GM21390 (cell line): ENCODE results near the gene CCDC167.
"Not testable (repeated sequence)": the region's sequence is repeated elsewhere in the genome, so short reads cannot be mapped to it uniquely, and the experiment has no call there.

ENCODE experiments used
- ATAC-seq: cut with Tn5 transposase; IDR thresholded peaks from one replicate; pipeline ENCODE4 v1.9.1; 2021; ENCODE audit not compliant: unreplicated experiment

The CCDC167 gene

DNA sequence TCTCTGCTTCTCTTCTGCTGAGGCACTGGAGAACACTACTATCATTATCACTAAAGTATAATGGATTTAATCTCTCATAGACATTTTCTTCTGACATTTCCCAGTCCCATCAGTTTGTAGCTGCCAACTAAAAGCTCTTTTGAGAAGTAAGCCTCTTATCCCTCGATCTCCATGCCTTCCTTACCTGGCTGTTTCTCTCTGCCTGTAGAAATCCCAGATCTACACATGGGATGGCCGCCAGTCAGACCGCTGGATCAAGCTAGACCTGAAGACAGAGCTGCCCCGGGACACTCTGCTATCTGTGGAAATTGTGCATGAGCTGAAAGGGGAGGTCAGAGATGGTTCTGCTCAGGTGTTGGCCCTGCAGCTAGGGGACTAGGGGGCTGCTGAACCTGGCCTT is 25.4 kb downstream of the CCDC167 start:
- no peak for ATAC-seq

DNA sequence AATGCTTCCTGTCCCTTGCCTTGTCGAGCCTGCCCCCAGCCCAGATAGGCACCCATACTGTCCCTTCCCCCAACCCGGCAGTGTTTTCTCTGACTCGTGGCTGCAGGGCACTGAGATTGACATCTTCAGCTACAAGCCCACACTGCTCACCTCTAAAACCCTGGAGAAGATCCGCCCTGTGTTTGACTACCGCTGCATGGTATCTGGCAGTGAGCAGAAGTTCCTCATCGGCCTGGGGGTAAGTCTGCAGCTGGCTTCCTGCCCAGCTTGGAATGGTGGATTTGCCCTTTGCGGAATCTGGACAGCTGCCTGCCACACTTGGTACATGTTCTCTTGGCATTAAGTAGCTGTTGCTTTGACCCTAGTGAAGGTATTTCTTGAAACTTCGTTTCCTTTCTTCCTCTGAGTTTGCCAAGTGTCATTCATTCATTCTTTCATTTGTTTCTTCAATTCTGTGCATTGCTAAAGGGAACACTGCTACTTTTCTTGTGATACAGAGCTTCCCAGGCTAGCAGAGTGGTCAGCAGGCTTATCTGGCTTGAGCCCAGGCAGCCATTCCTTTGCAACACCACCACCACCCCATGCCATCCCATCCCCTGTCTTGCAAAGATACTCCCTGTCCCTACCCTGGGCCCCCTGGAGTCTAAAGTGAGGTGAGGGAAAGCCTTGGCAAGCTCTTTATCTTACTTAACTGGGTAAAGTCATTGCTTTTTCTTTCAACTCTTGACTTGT is 26.2 kb downstream of the CCDC167 start:
- ATAC-seq: no peak

DNA sequence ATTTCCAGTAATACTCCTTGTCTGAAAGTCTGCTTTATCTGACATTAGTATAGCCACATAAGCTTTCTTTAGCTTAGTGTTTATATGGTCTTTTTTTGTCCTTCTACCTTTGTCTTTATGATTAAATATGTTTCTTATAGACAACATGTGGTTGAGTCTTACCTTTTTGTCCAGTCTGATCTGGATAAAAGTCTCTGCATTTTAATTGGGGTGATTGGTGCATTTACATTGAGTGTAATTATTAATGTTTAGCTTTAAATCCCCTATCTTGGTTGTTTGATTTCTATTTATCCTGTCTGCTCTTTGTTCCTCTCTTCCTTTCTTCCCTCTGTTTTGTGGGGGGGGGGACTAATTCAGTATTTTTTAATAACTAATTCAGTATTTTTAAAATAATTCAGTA is 32.0 kb downstream of the CCDC167 start:
- ATAC-seq: no peak

DNA sequence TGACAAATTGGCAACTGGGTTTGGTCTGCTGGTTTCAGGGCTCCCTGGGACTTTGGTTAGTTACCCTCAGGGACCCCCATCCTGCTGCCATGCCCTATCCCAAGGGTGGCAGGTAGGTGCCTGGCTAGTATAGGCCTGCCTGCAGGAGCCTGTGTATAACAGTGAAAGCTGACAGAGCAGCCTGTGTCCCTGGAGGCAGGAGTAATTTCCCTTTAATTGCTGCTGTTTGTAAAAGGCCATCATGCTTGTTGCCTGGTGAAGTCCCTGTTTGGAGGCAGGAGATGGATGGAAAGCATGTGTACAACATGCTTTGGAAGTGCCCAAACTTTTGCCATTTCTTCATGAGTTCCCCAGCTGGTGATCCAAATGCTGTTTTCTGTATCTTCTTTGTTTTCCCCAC is 36.6 kb downstream of the CCDC167 start:
- ATAC-seq: no peak

DNA sequence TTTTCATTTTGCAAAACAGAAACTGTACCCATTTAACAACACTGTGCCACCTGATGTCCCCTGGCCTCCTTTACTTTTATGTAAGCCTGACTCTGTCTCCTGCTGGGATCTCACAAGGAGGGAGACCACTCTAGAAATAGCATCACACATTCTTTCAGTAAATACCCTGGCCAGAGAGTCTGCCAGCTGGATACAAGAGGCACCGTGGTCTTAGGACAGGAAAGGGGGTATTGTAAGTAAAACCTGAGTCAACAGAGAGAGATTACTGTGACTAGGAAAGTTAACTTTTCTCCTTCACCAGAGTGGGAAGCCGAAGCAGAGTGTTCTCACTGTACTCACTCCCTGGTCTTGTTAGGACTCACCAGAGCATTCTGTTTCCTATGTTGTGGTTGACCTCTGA is 38.9 kb downstream of the CCDC167 start:
- ATAC-seq: no peak

DNA sequence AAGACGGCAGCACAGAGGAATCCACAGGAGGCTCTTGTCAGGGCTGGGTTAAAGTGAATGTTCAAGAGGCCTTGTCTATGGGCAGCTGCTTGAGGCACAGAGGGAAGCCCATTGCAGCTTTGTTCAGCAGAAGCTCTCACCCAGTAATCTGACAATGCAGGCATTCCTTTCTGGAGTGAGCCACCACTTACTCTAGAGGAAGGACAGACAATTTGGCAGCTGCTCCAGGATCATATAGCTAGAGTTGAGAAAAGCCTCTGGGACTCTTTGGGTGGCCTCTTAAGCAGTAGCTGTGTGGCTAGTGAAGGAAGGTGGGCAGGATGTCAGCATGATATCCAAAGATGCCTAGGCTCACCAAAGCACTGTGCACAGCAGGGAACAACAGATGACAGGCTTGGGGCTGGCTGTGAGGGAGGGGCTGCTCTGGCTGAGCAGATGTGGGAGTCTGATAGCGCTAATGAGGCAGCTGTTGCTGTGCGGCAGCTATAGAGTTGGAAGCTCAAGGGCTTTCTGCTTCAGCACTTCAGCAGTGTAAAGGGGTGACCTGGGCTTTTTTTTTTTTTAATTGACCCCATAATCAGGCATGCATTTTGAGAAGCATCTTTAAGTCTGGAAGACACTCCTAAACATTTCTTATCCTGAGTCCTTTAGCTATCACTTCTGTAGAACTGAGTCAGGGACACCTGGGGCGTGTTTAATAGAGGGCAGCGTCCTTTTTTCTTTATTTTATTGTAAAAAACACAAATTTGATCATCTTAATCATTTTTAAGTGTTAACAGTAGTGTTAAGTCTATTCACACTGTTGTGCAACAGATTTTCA is 39.5 kb downstream of the CCDC167 start:
- no peak for ATAC-seq

DNA sequence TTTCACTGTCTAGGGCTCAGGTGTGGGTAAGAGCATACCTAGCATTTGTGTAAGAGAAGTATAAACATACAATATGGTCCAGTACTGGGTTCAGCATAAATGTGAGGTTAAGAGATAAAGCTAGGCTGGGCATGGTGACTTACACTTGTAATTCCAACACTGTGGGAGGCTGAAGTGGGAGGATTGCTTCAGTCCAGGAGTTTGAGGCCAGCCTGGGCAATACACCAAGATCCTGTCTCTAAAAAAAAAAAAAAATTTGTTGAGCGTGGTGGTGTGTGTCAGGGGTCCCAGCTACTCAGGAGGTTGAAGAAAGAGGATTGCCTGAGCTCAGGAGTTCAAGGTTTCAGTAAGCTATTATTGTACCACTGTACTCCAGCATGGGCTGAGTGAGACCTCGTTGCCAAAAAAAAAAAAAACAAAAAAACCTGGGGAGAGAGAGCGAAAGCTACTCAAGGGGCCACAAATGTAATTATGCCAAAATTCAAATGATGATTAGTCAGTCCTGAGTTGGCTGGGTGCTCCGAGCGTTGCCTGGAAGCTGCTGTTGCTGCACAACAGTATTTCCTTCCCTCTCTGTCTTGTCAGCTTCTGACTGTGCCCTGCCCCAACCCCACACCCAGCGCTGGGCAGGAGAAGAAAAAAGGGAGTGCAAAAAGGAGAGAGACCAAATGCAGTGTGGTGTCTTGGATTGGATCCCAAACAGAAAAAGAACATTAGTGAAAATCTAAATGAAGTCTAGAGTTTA is 42.7 kb downstream of the CCDC167 start:
- ATAC-seq: no peak

DNA sequence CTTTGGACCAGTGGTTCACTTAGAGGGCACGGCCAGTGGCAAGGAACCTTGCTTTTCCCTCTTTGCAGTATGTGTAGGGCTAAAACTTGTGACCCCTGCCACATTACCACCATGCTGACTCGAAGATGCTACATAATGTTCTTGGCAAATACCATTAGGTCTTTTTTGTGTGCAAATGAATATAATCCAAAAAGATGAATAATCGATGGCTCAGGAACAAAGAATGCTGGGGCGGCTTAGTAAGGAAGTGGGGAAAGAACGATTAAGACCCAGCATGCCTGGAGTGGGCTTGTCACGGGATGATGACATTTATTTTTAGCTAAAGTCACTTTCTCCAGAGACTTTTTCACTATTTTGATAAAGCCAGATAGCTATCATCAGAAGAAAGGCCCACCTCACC is 43.6 kb downstream of the CCDC167 start:
- ATAC-seq: no peak

DNA sequence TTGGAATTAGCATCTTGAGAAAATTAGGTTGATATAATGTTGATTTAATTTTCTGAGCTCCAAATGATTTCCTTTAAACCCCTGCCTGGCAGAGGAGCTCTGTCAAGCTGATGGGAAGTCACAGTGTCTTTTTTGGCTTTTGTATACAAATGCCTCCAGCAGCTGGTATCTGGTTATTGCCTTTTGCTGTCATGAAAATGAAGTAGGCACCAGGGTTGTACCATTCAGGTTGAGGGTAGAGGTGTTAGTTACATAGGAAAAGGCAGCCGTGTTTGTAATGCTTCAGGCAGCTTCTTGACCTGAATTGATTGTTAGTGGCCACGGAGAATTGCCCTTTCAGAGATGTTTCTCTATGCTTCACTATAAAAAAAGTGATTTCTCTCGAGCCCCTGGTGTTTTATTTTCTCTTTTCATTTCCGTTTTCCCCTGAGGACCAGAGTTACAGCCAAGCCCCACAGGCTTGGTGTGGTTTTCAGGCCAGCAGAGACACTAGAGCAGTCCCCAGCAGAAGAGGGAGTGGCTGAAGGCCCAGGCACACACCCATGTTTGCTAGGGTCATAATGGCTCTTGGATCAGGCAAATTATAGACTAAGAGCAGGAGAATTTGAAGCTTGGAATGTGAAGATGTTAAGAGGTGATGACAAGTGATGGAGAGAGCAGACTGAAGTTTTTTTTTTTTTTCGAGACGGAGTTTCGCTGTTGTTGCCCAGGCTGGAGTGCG is 45.1 kb downstream of the CCDC167 start:
- no peak for ATAC-seq

DNA sequence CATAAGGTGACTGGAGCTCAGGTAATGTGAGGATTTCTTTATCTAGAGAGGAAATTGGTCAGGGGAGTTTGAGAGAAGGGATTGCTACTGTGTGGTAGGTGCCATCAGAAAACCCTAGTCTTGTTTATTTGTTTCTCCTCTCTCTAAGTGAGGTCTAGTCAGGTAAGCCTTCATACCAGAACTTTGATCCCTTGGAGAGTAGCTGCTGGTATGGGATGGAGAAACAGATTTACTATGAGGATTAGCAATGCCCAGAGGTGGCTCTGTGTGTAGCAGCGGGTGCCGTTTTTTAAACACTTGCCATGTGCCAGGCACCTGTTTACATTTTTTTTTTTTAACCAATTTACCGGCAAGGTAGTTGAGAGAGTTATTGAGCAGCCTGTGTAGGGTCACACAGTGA is 47.2 kb downstream of the CCDC167 start:
- no peak for ATAC-seq

DNA sequence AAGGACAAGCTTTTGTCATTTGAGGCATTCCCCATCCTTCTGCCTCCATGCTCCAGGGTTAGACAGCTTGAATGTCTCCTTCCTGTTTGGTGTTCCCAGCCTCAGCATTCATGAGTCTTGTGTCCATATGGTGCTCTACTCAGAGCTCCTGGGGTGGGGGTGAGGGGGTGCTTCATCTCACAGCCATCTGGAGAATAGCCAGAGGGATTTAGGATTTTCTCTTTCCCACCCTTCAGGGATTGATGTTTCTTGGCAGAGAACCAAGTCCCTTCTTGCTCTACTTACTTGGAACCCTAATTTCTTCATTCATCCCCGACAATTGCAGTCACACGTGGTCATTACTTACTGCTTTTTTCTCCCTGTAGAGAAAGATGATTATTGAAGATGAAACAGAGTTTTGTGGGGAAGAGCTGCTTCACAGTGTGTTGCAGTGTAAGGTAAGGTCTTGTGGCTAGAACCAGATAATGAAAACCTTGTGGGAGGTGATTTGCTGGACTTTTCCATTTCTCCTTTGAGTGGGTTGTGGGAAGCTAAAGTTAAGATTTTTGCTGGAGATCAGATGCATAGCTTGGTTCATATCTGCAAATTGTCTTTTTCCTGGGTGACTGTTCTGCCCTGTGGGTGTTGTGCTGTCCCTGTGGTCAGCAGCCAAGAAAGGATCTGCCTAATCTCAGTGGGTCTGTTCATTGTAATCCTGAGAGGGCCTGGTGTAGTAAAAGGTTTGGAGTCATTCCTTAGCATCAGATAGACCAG is 48.1 kb downstream of the CCDC167 start:
- no peak for ATAC-seq

DNA sequence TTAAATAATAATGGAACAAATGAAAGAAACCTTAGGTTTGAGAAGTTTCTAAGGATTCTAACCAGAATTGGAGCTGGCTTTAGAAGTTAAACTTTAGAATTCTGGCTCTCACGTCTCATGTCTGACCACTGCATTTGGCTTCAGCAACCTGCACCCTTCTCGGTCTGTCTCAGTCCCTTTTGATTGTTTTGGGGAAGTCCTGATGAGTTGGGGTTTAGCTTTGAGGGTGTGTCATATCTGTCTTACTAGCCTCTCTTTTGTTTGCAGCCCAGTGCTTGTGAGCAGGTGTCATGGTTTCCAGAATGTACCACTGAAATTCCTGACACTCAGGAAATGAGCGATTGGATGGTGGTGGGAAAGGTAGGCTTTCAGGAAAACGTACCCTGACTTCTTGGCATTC is 49.7 kb downstream of the CCDC167 start:
- ATAC-seq: no peak

DNA sequence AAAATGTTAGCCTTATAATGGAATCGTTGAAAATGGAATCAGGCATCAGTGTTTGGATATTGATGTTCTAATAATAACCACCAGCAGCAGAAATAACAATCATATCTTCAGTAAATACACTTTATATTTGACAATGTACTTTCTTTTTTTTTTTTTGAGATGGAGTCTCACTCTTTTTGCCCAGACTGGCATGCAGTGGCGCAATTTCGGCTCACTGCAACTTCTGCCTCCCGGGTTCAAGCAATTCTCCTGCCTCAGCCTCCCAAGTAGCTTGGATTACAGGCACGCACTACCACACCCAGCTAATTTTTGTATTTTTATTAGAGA is 56.5 kb downstream of the CCDC167 start:
- ATAC-seq: not testable (repeated sequence)

DNA sequence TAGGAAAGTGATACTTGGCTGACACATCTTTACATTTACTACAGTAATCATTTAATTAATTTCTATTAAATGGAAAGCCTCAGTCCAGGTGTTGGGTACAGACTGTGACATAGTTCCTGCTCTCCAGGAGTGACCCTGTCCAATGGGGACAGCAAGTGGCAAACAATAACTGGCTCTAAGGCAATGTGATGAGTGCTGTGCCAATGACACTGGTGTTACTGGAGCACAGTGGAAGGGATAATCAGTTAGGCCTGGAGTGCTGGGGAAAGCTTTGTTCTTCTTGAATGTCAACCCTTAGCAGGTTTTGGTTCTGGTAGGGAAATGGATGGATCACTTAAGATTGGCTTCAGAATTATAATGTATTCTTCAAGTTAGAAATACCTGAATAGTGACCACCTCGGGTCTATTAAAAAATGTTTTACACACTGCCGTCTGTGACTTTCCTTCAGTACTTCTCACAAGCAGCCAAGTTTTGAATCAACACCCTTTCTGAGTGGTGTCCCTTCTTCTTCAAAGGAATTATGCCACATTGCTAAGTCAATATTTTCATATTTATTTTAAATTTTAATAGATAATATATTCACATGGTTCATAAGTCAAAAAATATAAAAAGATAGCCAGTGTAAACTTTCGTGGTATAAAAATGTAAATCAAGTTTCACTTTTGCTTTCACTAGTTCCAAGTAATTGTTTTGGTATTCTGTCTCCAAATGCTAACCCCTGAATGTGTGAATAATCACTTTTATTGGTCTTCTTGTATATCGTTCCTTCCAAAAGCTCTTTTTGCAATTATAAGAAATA is 57.1 kb downstream of the CCDC167 start:
- ATAC-seq: no peak

DNA sequence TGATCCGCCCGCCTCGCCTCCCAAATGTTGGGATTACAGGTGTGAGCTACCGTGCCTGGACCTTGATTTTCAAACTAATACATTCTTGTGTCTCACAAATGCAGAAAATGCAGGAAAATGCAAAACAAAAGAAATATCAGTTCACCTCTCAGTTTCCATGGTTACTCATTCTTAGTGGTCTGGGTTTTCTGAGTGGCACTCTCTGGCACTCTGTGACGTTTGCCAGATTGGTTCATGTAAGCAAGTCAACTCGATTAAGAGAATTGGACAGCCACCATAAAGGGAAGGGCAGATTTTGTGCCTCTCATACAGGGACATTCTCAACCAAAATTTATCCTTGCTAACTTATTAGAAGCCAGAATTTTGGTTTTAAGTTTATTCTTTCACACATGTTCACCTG is 58.0 kb downstream of the CCDC167 start:
- ATAC-seq: no peak

DNA sequence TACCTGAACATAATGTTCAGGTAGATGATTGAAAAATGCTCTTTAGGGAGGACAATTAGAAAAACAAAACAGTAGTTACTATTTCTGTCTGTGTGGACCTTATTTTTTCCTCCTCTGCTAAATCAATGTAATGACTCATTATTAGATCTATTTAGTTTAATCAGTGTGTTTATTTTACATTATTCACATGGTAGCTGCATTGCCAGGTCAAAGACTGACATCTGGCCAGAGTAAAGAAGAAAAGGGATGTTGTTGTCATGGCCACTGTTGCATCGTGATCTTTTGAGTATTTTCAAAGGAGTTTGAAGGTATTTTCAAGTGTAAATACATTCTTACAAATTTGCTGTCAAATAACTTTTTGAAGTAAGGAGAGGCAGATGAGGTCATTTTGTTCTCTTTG is 60.8 kb downstream of the CCDC167 start:
- no peak for ATAC-seq

DNA sequence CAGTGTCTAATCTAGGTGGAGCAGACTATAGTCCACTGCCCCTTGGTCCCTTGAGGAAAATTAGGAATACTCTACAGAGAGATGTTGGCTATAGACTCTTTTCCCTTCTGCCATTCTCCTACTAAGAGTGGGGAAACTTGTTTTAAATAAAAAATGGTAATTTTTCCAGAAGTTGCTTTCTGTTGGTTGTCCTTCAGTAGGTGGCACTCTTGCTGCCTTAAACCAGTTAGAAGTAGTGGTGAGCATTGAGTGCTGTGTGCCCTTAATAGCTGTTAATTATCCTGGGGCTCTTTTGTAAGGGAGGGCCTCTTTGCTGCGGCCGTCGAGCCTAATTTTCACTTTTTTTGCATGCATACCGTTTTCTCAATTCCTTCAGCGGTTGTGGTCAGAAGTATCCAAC is 63.9 kb downstream of the CCDC167 start:
- no peak for ATAC-seq

DNA sequence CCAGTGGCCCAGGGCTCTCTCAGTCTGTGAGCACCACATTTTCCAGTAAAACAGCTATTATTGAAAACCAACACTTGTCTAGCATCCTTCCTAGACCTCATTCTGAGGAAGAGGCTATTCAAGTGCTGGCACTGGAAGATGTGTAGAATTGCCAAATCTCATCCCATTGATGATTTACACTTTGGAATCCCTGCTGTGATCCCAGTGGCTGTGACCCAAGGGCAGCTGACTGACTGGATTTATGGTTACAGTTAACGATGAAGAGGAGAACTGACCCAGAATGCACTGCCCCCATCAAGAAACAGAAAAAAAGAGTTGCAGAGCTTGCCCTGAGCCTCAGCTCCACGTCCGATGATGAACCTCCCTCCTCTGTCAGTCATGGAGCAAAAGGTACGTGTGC is 64.3 kb downstream of the CCDC167 start:
- no peak for ATAC-seq

DNA sequence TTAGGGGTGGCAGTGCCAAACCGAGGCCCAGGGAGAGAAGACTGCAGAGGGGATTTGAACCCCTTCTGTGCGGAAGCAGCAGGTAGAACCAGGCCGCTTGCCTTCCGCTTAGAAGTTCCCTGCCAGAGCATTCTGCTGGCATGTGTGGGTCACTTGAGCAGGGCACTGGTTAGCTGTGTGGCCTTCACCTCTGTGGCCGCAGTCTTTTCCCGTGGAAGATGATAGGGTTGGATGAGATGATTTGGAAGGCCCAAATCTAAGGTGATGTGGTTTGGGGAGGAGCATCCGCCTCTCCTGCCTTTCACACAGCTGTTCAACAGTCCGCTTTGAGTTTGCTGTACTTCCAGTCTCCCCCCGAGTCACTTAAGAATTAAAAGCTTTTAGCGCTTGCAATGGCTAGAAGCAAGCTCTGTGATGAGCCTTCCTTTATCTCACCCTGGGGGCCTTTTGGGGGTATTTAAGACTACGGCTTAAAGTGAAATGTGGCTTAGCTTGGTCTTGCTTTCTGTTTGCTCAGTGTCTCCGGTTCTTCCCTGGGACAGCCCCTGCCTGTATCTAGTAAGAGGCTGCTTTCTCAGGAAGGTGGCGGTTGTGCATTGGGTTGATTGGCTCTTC is 65.9 kb downstream of the CCDC167 start:
- ATAC-seq: peak; percentile 35
